Testis (tissue), 2 donors: ENCODE measurements around the gene IL36B.

Source experiments
- CTCF ChIP-seq, 3 experiments: fragments of 450-650 bp in 2 of 3; fragments of 200-600 bp in 1 of 3; sonication (generic) in 1 of 3; IDR thresholded peaks; one replicate each; pipeline ENCODE4 v1.5.1; 2016 to 2019; ENCODE audit warnings: antibody characterized with exemption in 3 of 3, mild to moderate bottlenecking in 2 of 3, moderate library complexity in 1 of 3
- POLR2A ChIP-seq: fragments of 450-650 bp; IDR thresholded peaks from one replicate; pipeline ENCODE4 v1.6.1; 2017; ENCODE audit warnings: antibody characterized with exemption, mild to moderate bottlenecking, moderate library complexity

- TF ChIP-seq CTCF (IDR thresholded peaks at IDR 0.05) (no peak), POLR2A (no peak)
These were observed 58.0 kb downstream of the IL36B start for GRCh38 chr2:112994648-112995047.
